HepG2 (cell line): ENCODE measurements around the gene METTL23. TPM values are rescaled to one million over a fixed set of nuclear protein-coding genes. Genes with fewer than 3 reads are reported as not detected.

Experiments used
- ARNTL ChIP-seq: sonication (generic); formaldehyde crosslinking; IDR thresholded peaks from 2 replicates; pipeline ENCODE4 v1.4.0; 2020; ENCODE audit warnings: mild to moderate bottlenecking, missing genetic modification reagents
- CSRNP1 ChIP-seq: sonication (generic); formaldehyde crosslinking; IDR thresholded peaks from 2 replicates; pipeline ENCODE4 v1.8.1; 2023; ENCODE audit warnings: mild to moderate bottlenecking, missing genetic modification reagents
- E2F5 ChIP-seq: sonication (generic); formaldehyde crosslinking; conservative IDR thresholded peaks from 2 replicates; pipeline ENCODE4 v1.4.0; 2020; ENCODE audit warnings: missing genetic modification reagents
- GABPB1 ChIP-seq: IDR thresholded peaks from 2 replicates; pipeline ENCODE4 v1.6.1; 2016; ENCODE audit warnings: mild to moderate bottlenecking, missing genetic modification reagents, moderate library complexity, missing compliant biosample characterization
- GMEB1 ChIP-seq: sonication (generic); formaldehyde crosslinking; IDR thresholded peaks from 2 replicates; pipeline ENCODE4 v1.5.1; 2020; ENCODE audit warnings: missing genetic modification reagents, mild to moderate bottlenecking, borderline replicate concordance
- HMGXB4 ChIP-seq, 2 experiments: sonication (generic) in 1 of 2; formaldehyde crosslinking in 1 of 2; IDR thresholded peaks; 2 replicates each; pipeline versions ENCODE4 v1.4.0 to v1.6.1; 2018 to 2020; ENCODE audit warnings: missing genetic modification reagents in 2 of 2, borderline replicate concordance in 1 of 2, low read depth in 1 of 2, mild to moderate bottlenecking in 1 of 2, missing biosample characterization in 1 of 2
- PCBP1 ChIP-seq: fragments of 200-400 bp; formaldehyde crosslinking; IDR thresholded peaks from 2 replicates; pipeline ENCODE4 v1.6.1; 2017; ENCODE audit warnings: mild to moderate bottlenecking, low read depth, low read length, borderline replicate concordance
- RBFOX2 ChIP-seq: fragments of 200-400 bp; formaldehyde crosslinking; IDR thresholded peaks from 2 replicates; pipeline ENCODE4 v1.6.1; 2017; ENCODE audit warnings: low read depth, mild to moderate bottlenecking, low read length
- SALL1 ChIP-seq: sonication (generic); formaldehyde crosslinking; IDR thresholded peaks from 2 replicates; pipeline ENCODE4 v1.8.0; 2022; ENCODE audit warnings: mild to moderate bottlenecking, missing genetic modification reagents
- SP140L ChIP-seq: sonication (generic); formaldehyde crosslinking; IDR thresholded peaks from 2 replicates; pipeline ENCODE4 v1.4.0; 2020; ENCODE audit warnings: missing genetic modification reagents, borderline replicate concordance
- YY1 ChIP-seq: IDR thresholded peaks from 2 replicates; pipeline ENCODE4 v1.6.1; 2011; ENCODE audit warnings: low read length, low read depth, moderate library complexity, mild to moderate bottlenecking; ENCODE audit not compliant: insufficient read depth, insufficient replicate concordance
- ZNF547 ChIP-seq: sonication (generic); formaldehyde crosslinking; IDR thresholded peaks from 2 replicates; pipeline ENCODE4 v1.5.1; 2020; ENCODE audit warnings: mild to moderate bottlenecking, missing genetic modification reagents
- ZNF598 ChIP-seq: sonication (generic); formaldehyde crosslinking; IDR thresholded peaks from 2 replicates; pipeline ENCODE4 v1.5.1; 2020; ENCODE audit warnings: mild to moderate bottlenecking, missing genetic modification reagents, borderline replicate concordance
- ZNF746 ChIP-seq: sonication (generic); formaldehyde crosslinking; IDR thresholded peaks from 2 replicates; pipeline ENCODE4 v1.8.0; 2022; ENCODE audit warnings: mild to moderate bottlenecking, missing genetic modification reagents
- ZNF777 ChIP-seq: sonication (generic); formaldehyde crosslinking; IDR thresholded peaks from 2 replicates; pipeline ENCODE4 v1.4.0; 2020; ENCODE audit warnings: missing genetic modification reagents
- ZNF781 ChIP-seq: sonication (generic); formaldehyde crosslinking; IDR thresholded peaks from 2 replicates; pipeline ENCODE4 v1.5.1; 2020; ENCODE audit warnings: borderline replicate concordance, mild to moderate bottlenecking, missing genetic modification reagents; ENCODE audit errors: not compliant biosample characterization
- ZSCAN30 ChIP-seq: sonication (generic); formaldehyde crosslinking; IDR thresholded peaks from 2 replicates; pipeline ENCODE4 v1.5.0; 2020; ENCODE audit warnings: mild to moderate bottlenecking, missing genetic modification reagents
- polyA plus RNA-seq, 8 experiments: library from polyadenylated mRNA; depleted of rRNA in 3 of 8; stranded (reverse) in 7 of 8; unstranded in 1 of 8; fragments of >200 nt; fragmentation: Illumina TruSeq in 4 of 8; extraction: Trizol in 4 of 8; gene quantifications; 2 replicates each; pipeline versions ENCODE4 v1.2.1 to v1.2.3, GENCODE V29; 2011 to 2016; ENCODE audit warnings: low read depth in 4 of 8, missing spikeins in 1 of 8, mixed read lengths in 1 of 8; ENCODE audit not compliant: insufficient read depth in 1 of 8
- total RNA-seq, 5 experiments: library from RNA; depleted of rRNA; stranded (reverse); fragments of >200 nt; fragmentation: Illumina TruSeq; extraction: Trizol; gene quantifications; 2 replicates each; pipeline ENCODE4 v1.2.3, GENCODE V29; 2016; ENCODE audit warnings: low read depth in 1 of 5

METTL23 gene
- total and polyA plus RNA-seq, 2 of the 13 experiments (the other 11 are each of a cell fraction or from before 2014, with no cell fraction given) = 39.9 to 104 TPM

GRCh38 chr17:76709951-76710862, 16.4 kb upstream of the METTL23 start (continued):
- TF ChIP-seq ZNF777 = 0 out of 2 replicates have a peak, but pooled peaks have one; percentile 35
- TF ChIP-seq ZNF547 (CRISPR knock-in tag) = peak; percentile 54; the same call in 1 of the 2 replicates
- TF ChIP-seq PCBP1 = 0 out of 2 replicates have a peak, but pooled peaks have one; percentile 49
- peak; percentile 51 for TF ChIP-seq ZNF781 (CRISPR knock-in tag)
- TF ChIP-seq CSRNP1 (CRISPR knock-in tag) = peak; percentile 52; the same call in 1 of the 2 replicates
- 0 out of 2 replicates have a peak, but pooled peaks have one; percentile 31 for TF ChIP-seq ZNF746
- 0 out of 2 replicates have a peak, but pooled peaks have one; percentile 33 for TF ChIP-seq GMEB1 (CRISPR knock-in tag)
- TF ChIP-seq ARNTL (CRISPR knock-in tag) = peak; percentile 9; the same call in 1 of the 2 replicates
- TF ChIP-seq E2F5 (CRISPR knock-in tag) = 0 out of 2 replicates have a peak, but pooled peaks have one; percentile 5
- 0 out of 2 replicates have a peak, but pooled peaks have one; percentile 43 for TF ChIP-seq ZSCAN30
- TF ChIP-seq YY1 = peak; percentile 37
- TF ChIP-seq SP140L = 0 out of 2 replicates have a peak, but pooled peaks have one; percentile 31
- TF ChIP-seq RBFOX2 = peak; percentile 28; the same call in 1 of the 2 replicates
- TF ChIP-seq SALL1 (CRISPR knock-in tag) = 0 out of 2 replicates have a peak, but pooled peaks have one; percentile 27
- TF ChIP-seq ZNF598 (CRISPR knock-in tag) = 0 out of 2 replicates have a peak, but pooled peaks have one; percentile 63
- TF ChIP-seq HMGXB4 (CRISPR knock-in tag; IDR thresholded peaks at IDR 0.05; ENCODE audit: borderline replicate concordance in 1 of 2, low read depth in 1 of 2) = peak in 1 of 2 experiments; percentile 2; a peak in 1 of 4 replicates
- TF ChIP-seq GABPB1 = peak; percentile 30; the same call in 1 of the 2 replicates
